UCSD-AML1 (cell line): ENCODE data around the gene MPND.
A peak's percentile ranks its signal among the peaks of the same experiment; 100 is the strongest.

Experiments used
- DNase-seq: peaks from one replicate; lab custom pipeline; 2025; ENCODE audit not compliant: unreplicated experiment; lab: John Stamatoyannopoulos, UW

The MPND gene

DNA sequence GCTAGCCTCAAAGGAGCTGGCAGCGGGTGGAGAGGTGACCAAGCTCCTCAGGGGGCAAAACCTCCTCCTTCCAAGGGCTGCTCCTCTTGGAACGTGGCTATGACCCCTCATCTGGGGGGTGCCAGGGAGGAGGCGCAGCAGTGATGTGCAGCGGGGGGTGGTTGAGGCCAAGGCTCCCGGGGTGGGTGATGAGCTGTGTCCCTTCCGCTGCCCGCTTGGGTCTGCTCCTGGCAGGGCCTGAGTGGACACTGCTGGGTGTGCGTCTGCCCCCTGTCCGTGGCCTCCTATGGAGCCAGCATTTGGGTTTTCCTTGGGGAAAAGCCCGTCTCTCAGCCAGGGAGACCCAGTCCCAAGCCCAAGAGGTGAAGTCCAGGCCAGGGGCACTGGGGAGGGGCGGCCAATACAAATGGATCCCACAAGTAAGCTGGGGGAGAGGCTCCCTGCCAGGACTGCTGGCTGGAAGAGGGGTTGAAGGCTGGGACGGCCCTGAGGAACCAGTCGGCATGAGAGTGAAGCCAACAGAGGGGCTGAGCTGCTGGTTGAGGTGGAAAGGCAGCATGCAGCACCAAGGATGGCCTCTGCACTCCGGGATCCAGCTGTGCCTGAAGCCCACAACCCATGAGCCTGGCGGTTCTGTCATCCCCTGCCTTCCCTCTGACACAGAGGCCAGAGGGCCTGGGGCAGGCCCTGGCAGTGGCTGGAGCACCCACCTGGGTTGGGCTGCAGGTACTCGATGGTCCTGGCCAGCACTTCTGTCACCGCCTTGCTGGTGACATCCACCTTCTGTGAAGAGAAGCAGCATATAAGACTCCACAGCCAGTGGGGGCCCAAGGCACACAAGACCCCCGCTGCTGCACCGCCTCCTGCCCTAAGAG lies 22.7 kb downstream of the MPND start:
- no peak for DNase-seq

DNA sequence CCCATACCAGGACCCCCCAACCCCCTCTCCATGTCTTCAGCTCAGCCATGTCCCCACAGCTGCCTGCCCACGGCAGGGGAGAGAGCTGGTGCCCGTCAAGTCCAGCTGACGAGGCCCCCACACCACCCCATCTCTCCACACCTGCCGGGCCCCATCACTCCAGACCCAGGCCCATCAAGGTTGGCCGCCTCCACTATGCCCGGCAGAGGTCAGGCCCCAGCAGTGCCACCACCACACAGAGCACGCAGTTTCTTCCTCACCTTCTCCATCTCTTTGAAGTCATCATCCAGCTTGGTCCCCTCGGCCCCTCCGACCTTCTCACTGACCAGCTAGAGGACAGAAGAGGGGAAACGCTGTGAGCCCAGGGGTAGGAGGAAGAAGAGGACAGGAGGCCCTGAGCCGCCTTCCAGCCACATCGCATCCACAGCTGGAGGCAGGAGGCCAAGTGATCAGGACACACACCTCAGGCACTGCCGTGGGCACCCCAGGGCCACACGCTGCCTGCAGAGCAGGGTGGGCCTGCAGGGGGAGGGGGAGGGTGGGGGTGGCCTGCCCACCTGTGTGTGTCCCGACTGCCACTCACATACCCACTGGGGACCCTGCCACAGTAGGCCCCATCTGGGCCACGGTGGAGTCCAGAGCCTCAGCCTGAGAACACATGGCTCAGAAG lies 23.4 kb downstream of the MPND start:
- no peak for DNase-seq

DNA sequence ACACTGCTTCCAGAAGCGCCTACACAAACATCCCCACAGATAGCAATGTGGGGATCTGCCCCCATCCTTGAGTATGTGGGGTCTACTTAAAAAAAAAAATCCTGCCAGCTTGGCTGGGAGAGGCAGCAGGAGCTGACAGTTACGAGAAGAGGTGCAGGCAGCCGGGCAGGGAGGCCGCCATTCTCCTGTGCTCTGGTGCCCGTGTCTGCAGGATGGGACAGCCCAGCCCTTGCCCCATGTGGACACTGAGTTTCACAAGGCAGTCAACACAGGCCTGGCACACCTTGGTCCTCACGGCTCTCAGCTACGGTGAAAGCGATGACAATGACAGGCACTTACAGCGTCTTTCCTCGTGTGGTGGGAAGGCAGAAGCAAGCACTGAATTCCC lies 24.0 kb downstream of the MPND start:
- DNase-seq = no peak

DNA sequence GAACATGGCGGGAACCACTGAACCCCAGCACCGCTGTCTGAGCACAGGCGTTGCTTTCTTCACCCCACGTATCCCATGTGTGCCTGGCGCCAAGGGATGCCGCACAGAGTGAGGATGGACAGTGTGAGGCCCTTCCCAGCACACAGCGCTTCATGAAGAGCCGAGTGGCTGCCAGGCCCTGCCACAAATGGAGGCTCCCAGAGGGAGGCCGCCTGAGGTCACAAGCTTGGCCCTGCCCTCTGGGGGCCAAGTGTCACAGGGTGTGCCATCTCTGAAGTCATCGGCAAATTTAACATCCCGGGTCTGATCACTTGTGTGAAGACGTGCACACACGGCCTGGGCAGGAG lies 24.4 kb downstream of the MPND start:
- DNase-seq = no peak

GRCh38 chr19:4368128-4368820 lies 24.9 kb downstream of the MPND start:
- no peak for DNase-seq

GRCh38 chr19:4369109-4369887 lies 25.9 kb downstream of the MPND start:
- DNase-seq = peak; percentile 78

GRCh38 chr19:4369888-4370260 lies 26.5 kb downstream of the MPND start:
- peak; percentile 85 for DNase-seq

- DNase-seq = no peak
These were observed 27.2 kb downstream of the MPND start for GRCh38 chr19:4370418-4371041.

GRCh38 chr19:4371247-4372164 lies 28.1 kb downstream of the MPND start:
- no peak for DNase-seq

GRCh38 chr19:4372165-4373012 lies 29.0 kb downstream of the MPND start:
- DNase-seq = no peak

GRCh38 chr19:4373013-4373367 lies 29.6 kb downstream of the MPND start:
- DNase-seq = no peak

DNA sequence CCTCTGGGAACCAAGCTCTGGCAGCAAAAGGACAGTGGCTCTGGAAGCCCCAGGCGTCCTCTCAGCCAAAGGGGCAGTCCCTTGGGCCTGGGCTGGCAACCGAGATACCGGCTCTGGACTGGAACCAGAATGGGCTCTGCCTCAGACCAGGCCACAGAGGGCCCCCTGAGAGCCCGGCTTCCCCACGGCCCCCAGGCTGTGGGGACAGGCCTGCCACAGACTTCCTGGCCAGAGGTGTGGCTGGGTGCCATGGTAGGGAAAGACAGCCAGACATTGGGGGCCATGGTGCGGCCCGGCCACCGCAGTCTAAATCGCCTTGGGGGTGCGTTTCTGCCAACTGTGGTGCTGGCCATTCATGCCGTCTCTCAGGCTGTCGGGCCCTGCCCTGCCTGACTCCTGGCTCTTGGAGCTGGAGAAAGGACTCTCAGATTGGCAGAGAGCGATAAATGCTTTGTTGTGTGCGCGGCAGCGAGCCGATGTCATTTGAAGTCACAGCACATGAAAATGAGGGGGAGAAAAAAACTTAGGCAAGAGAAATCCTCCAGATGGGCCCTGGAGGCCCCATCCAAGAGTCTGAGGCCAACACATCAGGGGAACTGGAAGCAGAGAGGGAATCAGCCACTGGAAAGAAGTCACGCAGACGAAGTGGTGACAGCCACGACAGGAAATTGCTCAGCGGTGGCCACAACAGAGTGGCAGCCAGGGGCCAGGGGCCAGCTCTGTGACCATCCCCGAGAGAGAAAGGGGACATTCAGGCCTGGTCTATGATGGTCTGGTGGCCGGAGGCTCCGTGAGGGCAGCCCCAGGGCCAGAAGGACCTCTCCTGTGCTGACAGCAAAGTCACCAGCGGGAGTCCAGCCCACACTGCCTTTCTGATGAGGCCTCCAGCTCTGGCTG lies 30.5 kb downstream of the MPND start:
- DNase-seq = peak; percentile 42

DNA sequence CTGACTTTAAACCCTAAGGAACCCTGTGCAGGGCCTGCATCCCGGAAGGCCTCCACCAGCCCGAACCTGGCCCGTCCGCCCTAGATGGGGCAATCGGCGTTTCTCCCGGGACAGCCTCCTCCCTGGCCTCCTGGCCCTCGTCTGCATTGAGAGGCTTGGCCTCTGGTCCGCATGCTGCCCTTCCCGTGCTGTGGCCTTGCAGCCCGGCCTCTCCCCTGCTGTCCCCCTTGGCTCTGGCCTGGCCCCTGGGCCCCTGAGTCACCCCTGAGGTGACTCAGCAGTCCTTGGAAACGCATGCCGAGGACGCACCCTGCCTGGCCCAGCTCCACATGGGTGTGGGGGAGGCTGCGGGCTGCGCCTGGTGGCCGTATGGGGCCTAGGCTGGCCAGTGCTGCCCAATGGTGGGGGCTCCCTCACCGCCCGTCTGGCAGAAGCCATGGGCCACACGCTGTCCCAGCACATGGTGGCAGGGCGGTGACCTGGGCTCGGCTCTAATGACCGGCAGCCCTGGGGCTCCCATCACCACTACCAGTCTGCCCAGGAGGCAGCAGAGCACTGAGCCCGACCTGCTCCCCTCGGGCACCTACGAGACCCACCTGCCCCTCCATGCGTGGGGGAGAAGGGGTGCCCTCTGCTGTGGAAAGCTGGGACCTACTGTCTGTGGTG lies 31.3 kb downstream of the MPND start:
- peak; percentile 36 for DNase-seq

DNA sequence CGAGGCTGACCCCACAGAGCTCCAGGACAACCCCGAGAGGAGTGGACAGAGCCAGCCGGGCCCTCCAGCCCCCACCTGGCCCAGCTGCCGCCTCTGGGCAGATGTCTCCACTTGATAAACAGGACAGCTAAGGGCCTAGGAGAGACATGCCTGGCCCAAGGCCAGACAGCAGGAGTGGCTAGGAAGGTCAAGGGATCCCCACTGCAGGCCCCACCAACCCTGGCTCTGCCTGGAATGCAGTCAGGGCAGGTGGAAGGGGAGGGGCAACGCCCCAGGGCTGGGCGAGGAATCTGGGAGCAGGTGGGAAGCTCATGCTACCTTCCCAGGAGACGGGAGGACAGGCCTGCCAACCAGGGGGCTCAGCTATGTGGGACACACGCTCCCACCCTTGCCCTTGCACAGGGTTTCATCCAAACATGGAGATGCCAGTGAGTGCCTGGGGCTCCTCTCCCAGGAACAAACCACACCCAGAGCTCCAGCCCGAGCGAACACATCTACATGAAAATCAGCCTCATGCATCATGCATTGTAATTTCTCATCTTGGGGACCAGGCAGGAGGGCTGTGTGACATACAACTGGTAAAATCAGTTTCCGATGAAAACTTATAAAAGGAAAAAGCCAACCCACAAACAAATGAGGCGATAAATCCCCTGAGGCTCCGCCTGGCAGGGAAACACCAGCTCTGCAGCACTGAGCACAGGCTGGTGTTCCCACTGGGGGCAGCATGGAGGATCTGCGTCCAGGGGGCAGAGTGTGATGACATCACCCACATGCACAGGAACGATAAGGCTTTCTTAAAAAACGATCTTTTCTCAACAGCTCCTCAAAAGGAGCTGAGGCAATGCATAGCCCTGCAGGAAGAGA lies 32.0 kb downstream of the MPND start:
- DNase-seq = peak; percentile 44

DNA sequence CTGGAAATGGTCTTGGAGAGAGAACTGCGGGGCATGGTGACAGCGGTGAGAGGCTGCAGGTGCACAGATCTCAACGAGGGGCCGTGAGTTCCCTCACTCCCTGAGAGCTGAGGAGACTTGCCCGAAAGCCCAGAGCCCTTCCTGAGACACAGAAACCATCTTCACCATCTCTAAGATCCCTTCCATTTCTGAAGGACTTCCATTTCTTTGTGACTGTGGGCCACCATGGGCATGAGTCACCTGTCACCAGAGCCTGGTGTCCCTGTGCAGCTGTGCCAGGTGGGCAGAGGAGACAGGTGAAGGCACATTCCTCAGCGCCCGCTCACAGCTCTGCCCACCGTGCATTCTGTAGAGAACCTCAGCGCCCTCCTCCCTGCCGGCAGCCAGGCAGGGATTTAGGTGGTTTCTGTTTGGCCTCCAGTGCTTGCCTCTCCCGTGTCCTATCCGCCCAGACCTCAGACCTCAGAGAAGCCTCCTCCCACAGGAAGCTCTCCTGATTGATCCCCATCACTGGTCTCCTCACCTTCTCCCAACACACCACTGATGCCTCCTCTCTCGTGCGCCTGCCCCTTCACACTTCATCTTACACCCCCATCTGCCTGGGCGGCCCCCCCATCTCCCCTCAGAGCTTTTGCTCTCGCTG lies 32.8 kb downstream of the MPND start:
- no peak for DNase-seq

DNA sequence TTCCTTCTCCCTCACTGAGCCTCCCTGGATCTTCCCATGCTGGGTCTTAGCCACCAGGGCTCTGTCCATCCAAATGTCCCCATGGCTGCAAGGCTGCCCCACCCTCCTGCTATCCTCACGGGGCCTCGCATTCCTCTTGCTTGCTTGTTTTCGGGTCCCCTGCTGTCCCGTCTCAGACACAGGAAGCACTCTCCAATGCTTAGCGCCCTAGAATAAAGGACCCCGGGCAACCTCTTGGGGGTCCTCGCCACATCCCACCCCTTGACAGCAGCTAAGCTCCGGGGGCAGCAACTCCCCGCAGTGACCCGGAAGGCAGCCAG lies 33.3 kb downstream of the MPND start:
- DNase-seq = no peak
